ENCODE measurements around the gene NRG2. TPM values are rescaled to one million over a fixed set of nuclear protein-coding genes. Genes with fewer than 3 reads are reported as not detected.

The NRG2 gene
- total and polyA plus RNA-seq, 8 donors, result 1.2 to 5.2 (median 3.0) TPM

- H3K4me1 ChIP-seq, result no peaks in the 10 kb centered on the region
- H3K27me3 ChIP-seq, result no peaks in the 10 kb centered on the region
- TF ChIP-seq CTCF (IDR thresholded peaks at IDR 0.05), result no peak
- no peaks in the 10 kb centered on the region for H3K36me3 ChIP-seq
- no peak for ATAC-seq
- no peak overlapping the region for H3K4me3 ChIP-seq
- no peak overlapping the region for H3K27ac ChIP-seq
- no peaks in the 10 kb centered on the region for H3K9me3 ChIP-seq
- no peak for DNase-seq
- intact Hi-C loops (cut with DNase I), result no loop called here
- no peak for FAIRE-seq
- WGBS, 2 donors, result 73 to 76% methylated on average over 3 of the region's 3 CpGs
Measured at GRCh38 chr5:139817970-139818369, 225.1 kb downstream of the NRG2 start.

- 77 to 86% methylated on average over 8 of the region's 8 CpGs for WGBS, 2 donors
- no peak overlapping the region for H3K27ac ChIP-seq
- H3K4me1 ChIP-seq, result no peaks in the 10 kb centered on the region
- FAIRE-seq (no peak), ATAC-seq (no peak), DNase-seq (peak in 1 of 6 donors; percentile 24)
- no peaks in the 10 kb centered on the region for H3K36me3 ChIP-seq
- TF ChIP-seq CTCF (IDR thresholded peaks at IDR 0.05), result no peak
- H3K27me3 ChIP-seq, result no peaks in the 10 kb centered on the region
- H3K9me3 ChIP-seq, result no peaks in the 10 kb centered on the region
- intact Hi-C loops (cut with DNase I), result no loop called here
- no peak overlapping the region for H3K4me3 ChIP-seq
Measured at GRCh38 chr5:139817362-139817761, 225.7 kb downstream of the NRG2 start.

GRCh38 chr5:139816566-139816965 lies 226.5 kb downstream of the NRG2 start:
- FAIRE-seq, result no peak

GRCh38 chr5:139814704-139815280 lies 228.3 kb downstream of the NRG2 start:
- ATAC-seq, result no peak
- no peak overlapping the region for H3K4me3 ChIP-seq
- no peaks in the 10 kb centered on the region for H3K4me1 ChIP-seq
- no peak for FAIRE-seq
- no peak overlapping the region for H3K27ac ChIP-seq
- no peaks in the 10 kb centered on the region for H3K36me3 ChIP-seq
- H3K9me3 ChIP-seq, result no peaks in the 10 kb centered on the region
- TF ChIP-seq CTCF (IDR thresholded peaks at IDR 0.05), result no peak
- DNase-seq, result peak in 1 of 6 donors; percentile 43
- H3K27me3 ChIP-seq, result no peaks in the 10 kb centered on the region
- intact Hi-C loops (cut with DNase I), result no loop called here
- WGBS, 2 donors, result 89 to 94% methylated on average over 11 of the region's 11 CpGs

More at GRCh38 chr5:139816566-139816965, 226.5 kb downstream of the NRG2 start:
- no peak for TF ChIP-seq CTCF (IDR thresholded peaks at IDR 0.05)
- WGBS, 2 donors, result 84 to 88% methylated on average over 12 of the region's 12 CpGs
- intact Hi-C loops (cut with DNase I), result no loop called here
- H3K36me3 ChIP-seq, result no peaks in the 10 kb centered on the region
- H3K9me3 ChIP-seq, result no peaks in the 10 kb centered on the region
- no peak overlapping the region for H3K27ac ChIP-seq
- no peaks in the 10 kb centered on the region for H3K4me1 ChIP-seq
- ATAC-seq (no peak), DNase-seq (peak in 1 of 6 donors; percentile 48)
- no peak overlapping the region for H3K4me3 ChIP-seq
- no peaks in the 10 kb centered on the region for H3K27me3 ChIP-seq

- no peak overlapping the region for H3K4me3 ChIP-seq
- DNase-seq (peak in 2 of 6 donors; percentile 41 to 42), ATAC-seq (no peak), FAIRE-seq (no peak)
- no peaks in the 10 kb centered on the region for H3K4me1 ChIP-seq
- WGBS, 2 donors, result 82 to 87% methylated on average over 14 of the region's 14 CpGs
- H3K9me3 ChIP-seq, result no peaks in the 10 kb centered on the region
- intact Hi-C loops (cut with DNase I), result no loop called here
- no peaks in the 10 kb centered on the region for H3K27me3 ChIP-seq
- H3K27ac ChIP-seq, result no peak overlapping the region
- TF ChIP-seq CTCF (IDR thresholded peaks at IDR 0.05), result no peak
- H3K36me3 ChIP-seq, result no peaks in the 10 kb centered on the region
Measured at GRCh38 chr5:139814191-139814601, 228.9 kb downstream of the NRG2 start.

Data from pancreas (tissue), 10 donors.